Fibroblast of lung (primary cell): ENCODE data around the gene NRIP1.

Experiments used
- CTCF ChIP-seq, 2 donors: IDR thresholded peaks in 1 of 2; conservative IDR thresholded peaks in 1 of 2; 1 replicate in 1 of 2; 2 replicates in 1 of 2; pipeline ENCODE4 v1.5.1; 2011 to 2012; ENCODE audit warnings: low read length in 2 of 2, control low read depth in 1 of 2, inconsistent platforms in 1 of 2, low read depth in 1 of 2, mild to moderate bottlenecking in 1 of 2
- EZH2 ChIP-seq: IDR thresholded peaks from 2 replicates; pipeline ENCODE4 v1.5.1; 2012; ENCODE audit warnings: low read length, control low read depth, mild to moderate bottlenecking; ENCODE audit errors: missing control alignments

GRCh38 chr21:15097580-15097979, 32.8 kb upstream of the NRIP1 start:
- TF ChIP-seq CTCF (conservative IDR thresholded peaks at IDR 0.05 in 1 of 2, IDR thresholded peaks at IDR 0.05 in 1 of 2; ENCODE audit: low read depth in 1 of 2, low read length in 2 of 2) (no peak), EZH2 (no peak)
